HEK293 (cell line): ENCODE measurements around the gene UQCC3.

ENCODE experiments used
- BCL11A ChIP-seq: fragments of 450-650 bp; formaldehyde crosslinking; IDR thresholded peaks from 2 replicates; pipeline ENCODE4 v1.5.1; 2016; ENCODE audit warnings: low read depth, missing biosample characterization, missing genetic modification characterization
- FEZF1 ChIP-seq: fragments of 450-650 bp; formaldehyde crosslinking; IDR thresholded peaks from 2 replicates; pipeline ENCODE4 v1.5.1; 2016; ENCODE audit warnings: missing biosample characterization, missing genetic modification characterization
- GLIS1 ChIP-seq: fragments of 450-650 bp; formaldehyde crosslinking; IDR thresholded peaks from 2 replicates; pipeline ENCODE4 v1.5.1; 2016; ENCODE audit warnings: missing biosample characterization, missing genetic modification characterization
- KLF7 ChIP-seq: fragments of 450-650 bp; formaldehyde crosslinking; IDR thresholded peaks from 2 replicates; pipeline ENCODE4 v1.5.1; 2016; ENCODE audit warnings: missing biosample characterization, missing genetic modification characterization, borderline replicate concordance
- MEIS1 ChIP-seq: sonication (generic); formaldehyde crosslinking; IDR thresholded peaks from 2 replicates; pipeline ENCODE4 v1.8.1; 2022; ENCODE audit warnings: missing genetic modification reagents, mild to moderate bottlenecking, borderline replicate concordance
- RBAK ChIP-seq: fragments of 450-650 bp; formaldehyde crosslinking; IDR thresholded peaks from 2 replicates; pipeline ENCODE4 v1.5.1; 2016; ENCODE audit warnings: missing biosample characterization, missing genetic modification characterization
- SCRT1 ChIP-seq: fragments of 450-650 bp; formaldehyde crosslinking; IDR thresholded peaks from 2 replicates; pipeline ENCODE4 v1.5.1; 2016; ENCODE audit warnings: missing biosample characterization, missing genetic modification characterization, borderline replicate concordance
- SP3 ChIP-seq: fragments of 450-650 bp; formaldehyde crosslinking; IDR thresholded peaks from 2 replicates; pipeline ENCODE4 v1.5.1; 2016; ENCODE audit warnings: missing biosample characterization, missing genetic modification characterization
- WT1 ChIP-seq: fragments of 450-650 bp; formaldehyde crosslinking; IDR thresholded peaks from 2 replicates; pipeline ENCODE4 v1.5.1; 2016; ENCODE audit warnings: missing biosample characterization, missing genetic modification characterization
- ZBTB17 ChIP-seq: fragments of 450-650 bp; formaldehyde crosslinking; IDR thresholded peaks from 2 replicates; pipeline ENCODE4 v1.5.1; 2016; ENCODE audit warnings: missing biosample characterization, missing genetic modification characterization
- ZBTB8A ChIP-seq: fragments of 450-650 bp; formaldehyde crosslinking; IDR thresholded peaks from 2 replicates; pipeline ENCODE4 v1.5.1; 2016; ENCODE audit warnings: missing biosample characterization, missing genetic modification characterization
- ZFP41 ChIP-seq: fragments of 450-650 bp; formaldehyde crosslinking; IDR thresholded peaks from 2 replicates; pipeline ENCODE4 v1.5.1; 2016; ENCODE audit warnings: missing biosample characterization, missing genetic modification characterization, borderline replicate concordance
- ZNF121 ChIP-seq: fragments of 450-650 bp; formaldehyde crosslinking; IDR thresholded peaks from 2 replicates; pipeline ENCODE4 v1.5.1; 2016; ENCODE audit warnings: missing biosample characterization, missing genetic modification characterization
- ZNF184 ChIP-seq: fragments of 450-650 bp; IDR thresholded peaks from 2 replicates; pipeline ENCODE4 v1.5.1; 2018; ENCODE audit warnings: missing biosample characterization, mild to moderate bottlenecking, missing genetic modification characterization
- ZNF24 ChIP-seq: fragments of 450-650 bp; formaldehyde crosslinking; IDR thresholded peaks from 2 replicates; pipeline ENCODE4 v1.5.1; 2016; ENCODE audit warnings: missing biosample characterization, missing genetic modification characterization
- ZNF473 ChIP-seq: fragments of 450-650 bp; formaldehyde crosslinking; IDR thresholded peaks from 2 replicates; pipeline ENCODE4 v1.5.1; 2017; ENCODE audit warnings: missing biosample characterization, missing genetic modification characterization
- ZNF529 ChIP-seq: fragments of 450-650 bp; formaldehyde crosslinking; IDR thresholded peaks from 2 replicates; pipeline ENCODE4 v1.5.1; 2017; ENCODE audit warnings: missing genetic modification characterization, missing biosample characterization; ENCODE audit not compliant: insufficient replicate concordance
- ZNF530 ChIP-seq: fragments of 450-650 bp; formaldehyde crosslinking; IDR thresholded peaks from 2 replicates; pipeline ENCODE4 v1.5.1; 2016; ENCODE audit warnings: low read depth, missing biosample characterization, missing genetic modification characterization
- ZNF548 ChIP-seq: fragments of 450-650 bp; formaldehyde crosslinking; IDR thresholded peaks from 2 replicates; pipeline ENCODE4 v1.5.1; 2016; ENCODE audit warnings: missing biosample characterization, missing genetic modification characterization
- ZNF561 ChIP-seq: fragments of 450-650 bp; IDR thresholded peaks from 2 replicates; pipeline ENCODE4 v1.5.1; 2018; ENCODE audit warnings: missing biosample characterization, missing genetic modification characterization, borderline replicate concordance
- ZNF585B ChIP-seq: fragments of 450-650 bp; formaldehyde crosslinking; IDR thresholded peaks from 2 replicates; pipeline ENCODE4 v1.5.1; 2016; ENCODE audit warnings: missing biosample characterization, missing genetic modification characterization
- ZNF623 ChIP-seq: fragments of 450-650 bp; formaldehyde crosslinking; IDR thresholded peaks from 2 replicates; pipeline ENCODE4 v1.5.1; 2016; ENCODE audit warnings: missing biosample characterization, missing genetic modification characterization
- ZNF677 ChIP-seq: fragments of 450-650 bp; IDR thresholded peaks from 2 replicates; pipeline ENCODE4 v1.5.0; 2018; ENCODE audit warnings: missing biosample characterization, mild to moderate bottlenecking, missing genetic modification characterization, moderate library complexity
- ZNF791 ChIP-seq: fragments of 450-650 bp; formaldehyde crosslinking; IDR thresholded peaks from 2 replicates; pipeline ENCODE4 v1.5.1; 2016; ENCODE audit warnings: missing biosample characterization, missing genetic modification characterization
- ZXDB ChIP-seq: fragments of 450-650 bp; formaldehyde crosslinking; IDR thresholded peaks from 2 replicates; pipeline ENCODE4 v1.5.1; 2016; ENCODE audit warnings: missing biosample characterization, missing genetic modification characterization
- TF ChIP-seq, protein P1 (sequence below): fragments of 450-650 bp; formaldehyde crosslinking; IDR thresholded peaks from 2 replicates; pipeline ENCODE4 v1.5.1; 2016; ENCODE audit warnings: missing biosample characterization, missing genetic modification characterization, borderline replicate concordance
- TF ChIP-seq, protein P2 (sequence below): fragments of 450-650 bp; formaldehyde crosslinking; IDR thresholded peaks from 2 replicates; pipeline ENCODE4 v1.5.1; 2016; ENCODE audit warnings: missing biosample characterization, missing genetic modification characterization
- TF ChIP-seq, protein P3 (sequence below): sonication (generic); formaldehyde crosslinking; IDR thresholded peaks from 2 replicates; pipeline ENCODE4 v1.8.1; 2022; ENCODE audit warnings: mild to moderate bottlenecking, moderate library complexity, missing genetic modification reagents
- TF ChIP-seq, protein P4 (sequence below): fragments of 450-650 bp; formaldehyde crosslinking; IDR thresholded peaks from 2 replicates; pipeline ENCODE4 v1.5.1; 2016; ENCODE audit warnings: missing biosample characterization, missing genetic modification characterization
- TF ChIP-seq, protein P5 (sequence below): fragments of 450-650 bp; formaldehyde crosslinking; IDR thresholded peaks from 2 replicates; pipeline ENCODE4 v1.5.1; 2017; ENCODE audit warnings: missing biosample characterization, missing genetic modification characterization

Gene UQCC3

DNA sequence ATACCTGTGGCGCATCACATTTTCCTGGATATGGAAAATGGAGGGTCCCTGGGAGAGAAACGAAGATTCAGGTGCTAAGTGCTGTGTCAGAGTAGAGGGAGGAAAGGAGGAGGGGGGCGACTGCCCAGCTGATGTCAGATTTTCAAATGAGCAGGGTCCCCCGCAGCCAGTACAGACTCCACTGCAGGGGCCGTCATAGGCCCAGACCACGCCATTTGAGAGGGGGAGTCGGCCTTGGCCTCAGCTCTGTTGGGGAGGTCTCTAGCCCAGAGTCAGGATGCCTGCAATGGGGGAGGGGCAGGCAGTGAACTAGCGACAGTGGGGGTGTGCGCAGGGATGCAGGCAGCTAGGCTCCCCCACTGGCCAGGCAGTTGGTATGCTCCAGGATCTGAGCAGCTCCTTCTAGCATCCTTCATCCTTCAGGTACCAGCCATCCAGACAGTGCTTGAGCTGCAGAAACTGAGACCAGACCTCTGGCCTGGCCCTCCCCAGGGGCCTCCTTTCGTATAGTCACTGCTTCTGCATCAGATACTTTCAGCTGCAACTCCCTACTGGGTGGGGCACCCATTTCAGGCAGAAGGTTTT, 35.9 kb downstream of the UQCC3 start, which contains the start of the genes BSCL2 and GNG3 (continued):
- TF ChIP-seq, protein P1, sequence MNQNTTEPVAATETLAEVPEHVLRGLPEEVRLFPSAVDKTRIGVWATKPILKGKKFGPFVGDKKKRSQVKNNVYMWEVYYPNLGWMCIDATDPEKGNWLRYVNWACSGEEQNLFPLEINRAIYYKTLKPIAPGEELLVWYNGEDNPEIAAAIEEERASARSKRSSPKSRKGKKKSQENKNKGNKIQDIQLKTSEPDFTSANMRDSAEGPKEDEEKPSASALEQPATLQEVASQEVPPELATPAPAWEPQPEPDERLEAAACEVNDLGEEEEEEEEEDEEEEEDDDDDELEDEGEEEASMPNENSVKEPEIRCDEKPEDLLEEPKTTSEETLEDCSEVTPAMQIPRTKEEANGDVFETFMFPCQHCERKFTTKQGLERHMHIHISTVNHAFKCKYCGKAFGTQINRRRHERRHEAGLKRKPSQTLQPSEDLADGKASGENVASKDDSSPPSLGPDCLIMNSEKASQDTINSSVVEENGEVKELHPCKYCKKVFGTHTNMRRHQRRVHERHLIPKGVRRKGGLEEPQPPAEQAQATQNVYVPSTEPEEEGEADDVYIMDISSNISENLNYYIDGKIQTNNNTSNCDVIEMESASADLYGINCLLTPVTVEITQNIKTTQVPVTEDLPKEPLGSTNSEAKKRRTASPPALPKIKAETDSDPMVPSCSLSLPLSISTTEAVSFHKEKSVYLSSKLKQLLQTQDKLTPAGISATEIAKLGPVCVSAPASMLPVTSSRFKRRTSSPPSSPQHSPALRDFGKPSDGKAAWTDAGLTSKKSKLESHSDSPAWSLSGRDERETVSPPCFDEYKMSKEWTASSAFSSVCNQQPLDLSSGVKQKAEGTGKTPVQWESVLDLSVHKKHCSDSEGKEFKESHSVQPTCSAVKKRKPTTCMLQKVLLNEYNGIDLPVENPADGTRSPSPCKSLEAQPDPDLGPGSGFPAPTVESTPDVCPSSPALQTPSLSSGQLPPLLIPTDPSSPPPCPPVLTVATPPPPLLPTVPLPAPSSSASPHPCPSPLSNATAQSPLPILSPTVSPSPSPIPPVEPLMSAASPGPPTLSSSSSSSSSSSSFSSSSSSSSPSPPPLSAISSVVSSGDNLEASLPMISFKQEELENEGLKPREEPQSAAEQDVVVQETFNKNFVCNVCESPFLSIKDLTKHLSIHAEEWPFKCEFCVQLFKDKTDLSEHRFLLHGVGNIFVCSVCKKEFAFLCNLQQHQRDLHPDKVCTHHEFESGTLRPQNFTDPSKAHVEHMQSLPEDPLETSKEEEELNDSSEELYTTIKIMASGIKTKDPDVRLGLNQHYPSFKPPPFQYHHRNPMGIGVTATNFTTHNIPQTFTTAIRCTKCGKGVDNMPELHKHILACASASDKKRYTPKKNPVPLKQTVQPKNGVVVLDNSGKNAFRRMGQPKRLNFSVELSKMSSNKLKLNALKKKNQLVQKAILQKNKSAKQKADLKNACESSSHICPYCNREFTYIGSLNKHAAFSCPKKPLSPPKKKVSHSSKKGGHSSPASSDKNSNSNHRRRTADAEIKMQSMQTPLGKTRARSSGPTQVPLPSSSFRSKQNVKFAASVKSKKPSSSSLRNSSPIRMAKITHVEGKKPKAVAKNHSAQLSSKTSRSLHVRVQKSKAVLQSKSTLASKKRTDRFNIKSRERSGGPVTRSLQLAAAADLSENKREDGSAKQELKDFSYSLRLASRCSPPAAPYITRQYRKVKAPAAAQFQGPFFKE (tag by site-specific recombination) = no peak
- TF ChIP-seq, protein P2, sequence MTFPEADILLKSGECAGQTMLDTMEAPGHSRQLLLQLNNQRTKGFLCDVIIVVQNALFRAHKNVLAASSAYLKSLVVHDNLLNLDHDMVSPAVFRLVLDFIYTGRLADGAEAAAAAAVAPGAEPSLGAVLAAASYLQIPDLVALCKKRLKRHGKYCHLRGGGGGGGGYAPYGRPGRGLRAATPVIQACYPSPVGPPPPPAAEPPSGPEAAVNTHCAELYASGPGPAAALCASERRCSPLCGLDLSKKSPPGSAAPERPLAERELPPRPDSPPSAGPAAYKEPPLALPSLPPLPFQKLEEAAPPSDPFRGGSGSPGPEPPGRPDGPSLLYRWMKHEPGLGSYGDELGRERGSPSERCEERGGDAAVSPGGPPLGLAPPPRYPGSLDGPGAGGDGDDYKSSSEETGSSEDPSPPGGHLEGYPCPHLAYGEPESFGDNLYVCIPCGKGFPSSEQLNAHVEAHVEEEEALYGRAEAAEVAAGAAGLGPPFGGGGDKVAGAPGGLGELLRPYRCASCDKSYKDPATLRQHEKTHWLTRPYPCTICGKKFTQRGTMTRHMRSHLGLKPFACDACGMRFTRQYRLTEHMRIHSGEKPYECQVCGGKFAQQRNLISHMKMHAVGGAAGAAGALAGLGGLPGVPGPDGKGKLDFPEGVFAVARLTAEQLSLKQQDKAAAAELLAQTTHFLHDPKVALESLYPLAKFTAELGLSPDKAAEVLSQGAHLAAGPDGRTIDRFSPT (tag by site-specific recombination) = no peak
- TF ChIP-seq FEZF1 (tag by site-specific recombination) = no peak
- no peak for TF ChIP-seq ZFP41 (tag by site-specific recombination)
- TF ChIP-seq ZNF121 (tag by site-specific recombination) = no peak
- TF ChIP-seq ZBTB17 (tag by site-specific recombination) = peak; percentile 83
- TF ChIP-seq SP3 (tag by site-specific recombination) = no peak
- no peak; the same call in 1 of the 2 replicates for TF ChIP-seq SCRT1 (tag by site-specific recombination)
- no peak for TF ChIP-seq ZXDB
- TF ChIP-seq ZNF24 (tag by site-specific recombination) = no peak
- no peak for TF ChIP-seq ZNF530 (tag by site-specific recombination)
- no peak for TF ChIP-seq ZNF791
- TF ChIP-seq RBAK (tag by site-specific recombination) = no peak
- peak; percentile 73; the same call in 1 of the 2 replicates for TF ChIP-seq GLIS1 (tag by site-specific recombination)
- TF ChIP-seq BCL11A = no peak
- TF ChIP-seq ZNF529 (tag by site-specific recombination) = no peak
- TF ChIP-seq ZNF548 (tag by site-specific recombination) = no peak
- TF ChIP-seq WT1 (tag by site-specific recombination) = no peak
- no peak for TF ChIP-seq KLF7 (tag by site-specific recombination)
- no peak for TF ChIP-seq ZNF473 (tag by site-specific recombination)
- peak; percentile 66; the same call in 1 of the 2 replicates for TF ChIP-seq ZNF561 (tag by site-specific recombination)
- no peak for TF ChIP-seq ZBTB8A (tag by site-specific recombination)
- TF ChIP-seq MEIS1 (CRISPR knock-in tag) = no peak
- TF ChIP-seq ZNF677 (tag by site-specific recombination) = no peak
- TF ChIP-seq ZNF623 (tag by site-specific recombination) = no peak
- 0 out of 2 replicates have a peak, but pooled peaks have one; percentile 33 for TF ChIP-seq ZNF184
- TF ChIP-seq, protein P3, sequence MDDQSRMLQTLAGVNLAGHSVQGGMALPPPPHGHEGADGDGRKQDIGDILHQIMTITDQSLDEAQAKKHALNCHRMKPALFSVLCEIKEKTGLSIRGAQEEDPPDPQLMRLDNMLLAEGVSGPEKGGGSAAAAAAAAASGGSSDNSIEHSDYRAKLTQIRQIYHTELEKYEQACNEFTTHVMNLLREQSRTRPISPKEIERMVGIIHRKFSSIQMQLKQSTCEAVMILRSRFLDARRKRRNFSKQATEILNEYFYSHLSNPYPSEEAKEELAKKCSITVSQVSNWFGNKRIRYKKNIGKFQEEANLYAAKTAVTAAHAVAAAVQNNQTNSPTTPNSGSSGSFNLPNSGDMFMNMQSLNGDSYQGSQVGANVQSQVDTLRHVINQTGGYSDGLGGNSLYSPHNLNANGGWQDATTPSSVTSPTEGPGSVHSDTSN = no peak
- TF ChIP-seq ZNF585B (tag by site-specific recombination) = no peak
- TF ChIP-seq, protein P4, sequence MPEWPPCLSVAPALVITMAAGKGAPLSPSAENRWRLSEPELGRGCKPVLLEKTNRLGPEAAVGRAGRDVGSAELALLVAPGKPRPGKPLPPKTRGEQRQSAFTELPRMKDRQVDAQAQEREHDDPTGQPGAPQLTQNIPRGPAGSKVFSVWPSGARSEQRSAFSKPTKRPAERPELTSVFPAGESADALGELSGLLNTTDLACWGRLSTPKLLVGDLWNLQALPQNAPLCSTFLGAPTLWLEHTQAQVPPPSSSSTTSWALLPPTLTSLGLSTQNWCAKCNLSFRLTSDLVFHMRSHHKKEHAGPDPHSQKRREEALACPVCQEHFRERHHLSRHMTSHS = no peak
- TF ChIP-seq, protein P5, sequence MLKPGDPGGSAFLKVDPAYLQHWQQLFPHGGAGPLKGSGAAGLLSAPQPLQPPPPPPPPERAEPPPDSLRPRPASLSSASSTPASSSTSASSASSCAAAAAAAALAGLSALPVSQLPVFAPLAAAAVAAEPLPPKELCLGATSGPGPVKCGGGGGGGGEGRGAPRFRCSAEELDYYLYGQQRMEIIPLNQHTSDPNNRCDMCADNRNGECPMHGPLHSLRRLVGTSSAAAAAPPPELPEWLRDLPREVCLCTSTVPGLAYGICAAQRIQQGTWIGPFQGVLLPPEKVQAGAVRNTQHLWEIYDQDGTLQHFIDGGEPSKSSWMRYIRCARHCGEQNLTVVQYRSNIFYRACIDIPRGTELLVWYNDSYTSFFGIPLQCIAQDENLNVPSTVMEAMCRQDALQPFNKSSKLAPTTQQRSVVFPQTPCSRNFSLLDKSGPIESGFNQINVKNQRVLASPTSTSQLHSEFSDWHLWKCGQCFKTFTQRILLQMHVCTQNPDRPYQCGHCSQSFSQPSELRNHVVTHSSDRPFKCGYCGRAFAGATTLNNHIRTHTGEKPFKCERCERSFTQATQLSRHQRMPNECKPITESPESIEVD (tag by site-specific recombination) = no peak
